Measurements from ENCODE around the gene RBM5.

DNA sequence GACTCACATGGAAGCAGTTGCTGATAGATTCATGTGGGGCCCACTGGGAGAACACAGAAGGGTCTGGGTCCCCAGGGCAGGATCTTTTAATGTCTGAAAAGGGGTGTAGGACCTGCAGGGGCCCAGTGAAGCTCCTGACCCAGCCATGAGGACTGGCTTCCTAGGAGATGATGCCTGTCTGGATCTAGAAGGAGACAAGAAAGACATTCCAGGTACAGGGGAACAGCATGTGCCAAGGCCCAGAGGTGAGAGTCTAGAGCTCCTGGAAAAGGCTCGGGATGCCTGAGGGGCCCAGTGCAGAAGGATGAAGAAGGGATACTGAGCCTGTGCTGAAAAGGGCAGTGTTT, 61.7 kb downstream of the RBM5 start:
- TF ChIP-seq POLR2AphosphoS5 (IDR thresholded peaks at IDR 0.05; ENCODE audit: low read depth, low read length) (no peak), POLR2A (IDR thresholded peaks at IDR 0.05; ENCODE audit: low read depth, low read length) (no peak), PAX5 (IDR thresholded peaks at IDR 0.05; ENCODE audit: insufficient read depth, low read length, severe bottlenecking) (no peak), TAF1 (IDR thresholded peaks at IDR 0.05; ENCODE audit: low read depth, low read length) (no peak), POU2F2 (IDR thresholded peaks at IDR 0.05; ENCODE audit: low read depth, low read length) (no peak)

Measured in GM12891 (cell line).